ENCODE measurements around the gene TENT5C.

DNA sequence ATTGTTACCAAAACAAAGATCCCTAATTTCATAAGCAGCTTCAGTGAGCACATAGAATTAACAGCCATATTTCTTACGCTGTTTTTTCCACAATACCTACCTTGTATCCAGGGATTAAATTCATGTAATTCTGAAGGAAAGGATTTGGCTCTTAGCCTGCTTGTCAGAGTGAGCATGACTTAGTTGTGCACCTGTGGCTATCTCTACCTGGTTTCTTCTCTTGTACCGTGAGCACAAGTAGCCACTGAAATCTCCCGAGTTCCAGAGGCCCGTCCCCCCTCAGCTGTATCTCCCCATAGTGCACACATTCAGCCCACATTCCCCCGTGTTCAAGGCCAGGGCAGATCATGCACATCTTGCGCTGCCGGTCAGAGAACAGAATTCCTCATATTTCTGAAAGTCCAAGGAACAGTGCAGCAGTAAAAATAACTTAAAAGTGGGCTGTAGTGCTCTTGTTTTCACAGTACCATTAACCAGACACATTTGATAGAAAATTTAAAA, 2.3 kb downstream of the TENT5C start:
- TF ChIP-seq SIN3A (IDR thresholded peaks at IDR 0.05; ENCODE audit: borderline replicate concordance, low read depth, low read length) (no peak), JUND (IDR thresholded peaks at IDR 0.05) (no peak), NRF1 (IDR thresholded peaks at IDR 0.05; ENCODE audit: low read depth, low read length) (no peak), POLR2AphosphoS5 (IDR thresholded peaks at IDR 0.05; ENCODE audit: low read depth, low read length) (no peak), RAD21 (IDR thresholded peaks at IDR 0.05; ENCODE audit: low read length) (no peak), FOXM1 (IDR thresholded peaks at IDR 0.05; ENCODE audit: low read depth) (no peak), GABPA (IDR thresholded peaks at IDR 0.05; ENCODE audit: low read depth) (no peak), MEF2A (IDR thresholded peaks at IDR 0.05; ENCODE audit: borderline replicate concordance, low read depth) (no peak), TCF12 (IDR thresholded peaks at IDR 0.05) (no peak)
- TF ChIP-seq, protein P1, sequence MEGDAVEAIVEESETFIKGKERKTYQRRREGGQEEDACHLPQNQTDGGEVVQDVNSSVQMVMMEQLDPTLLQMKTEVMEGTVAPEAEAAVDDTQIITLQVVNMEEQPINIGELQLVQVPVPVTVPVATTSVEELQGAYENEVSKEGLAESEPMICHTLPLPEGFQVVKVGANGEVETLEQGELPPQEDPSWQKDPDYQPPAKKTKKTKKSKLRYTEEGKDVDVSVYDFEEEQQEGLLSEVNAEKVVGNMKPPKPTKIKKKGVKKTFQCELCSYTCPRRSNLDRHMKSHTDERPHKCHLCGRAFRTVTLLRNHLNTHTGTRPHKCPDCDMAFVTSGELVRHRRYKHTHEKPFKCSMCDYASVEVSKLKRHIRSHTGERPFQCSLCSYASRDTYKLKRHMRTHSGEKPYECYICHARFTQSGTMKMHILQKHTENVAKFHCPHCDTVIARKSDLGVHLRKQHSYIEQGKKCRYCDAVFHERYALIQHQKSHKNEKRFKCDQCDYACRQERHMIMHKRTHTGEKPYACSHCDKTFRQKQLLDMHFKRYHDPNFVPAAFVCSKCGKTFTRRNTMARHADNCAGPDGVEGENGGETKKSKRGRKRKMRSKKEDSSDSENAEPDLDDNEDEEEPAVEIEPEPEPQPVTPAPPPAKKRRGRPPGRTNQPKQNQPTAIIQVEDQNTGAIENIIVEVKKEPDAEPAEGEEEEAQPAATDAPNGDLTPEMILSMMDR (IDR thresholded peaks at IDR 0.05) = no peak
- TF ChIP-seq, protein P2, sequence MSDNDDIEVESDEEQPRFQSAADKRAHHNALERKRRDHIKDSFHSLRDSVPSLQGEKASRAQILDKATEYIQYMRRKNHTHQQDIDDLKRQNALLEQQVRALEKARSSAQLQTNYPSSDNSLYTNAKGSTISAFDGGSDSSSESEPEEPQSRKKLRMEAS (IDR thresholded peaks at IDR 0.05; ENCODE audit: low read depth) = no peak
